Neural progenitor cell (in vitro differentiated cells): ENCODE results near the gene ZDHHC11.

Source experiments
- CTCF ChIP-seq: fragments of 200-600 bp; sonication (generic); IDR thresholded peaks from 2 replicates; pipeline ENCODE4 v1.5.1; 2017; ENCODE audit warnings: antibody characterized with exemption, mild to moderate bottlenecking
- EZH2 ChIP-seq: fragments of 200-600 bp; sonication (generic); IDR thresholded peaks from 2 replicates; pipeline ENCODE4 v1.6.1; 2017; ENCODE audit warnings: antibody characterized with exemption, mild to moderate bottlenecking, moderate library complexity

- TF ChIP-seq EZH2, result no peak
- TF ChIP-seq CTCF, result no peak
These were observed 104.5 kb downstream of the ZDHHC11 start for GRCh38 chr5:746258-746761.
